HG03135 (cell line): ENCODE results near the gene DNAJC1.
"Not testable (repeated sequence)": the region's sequence is repeated elsewhere in the genome, so short reads cannot be mapped to it uniquely, and the experiment has no call there.

Experiments used
- ATAC-seq: cut with Tn5 transposase; IDR thresholded peaks from one replicate; pipeline ENCODE4 v1.9.1; 2021; ENCODE audit warnings: mild to moderate bottlenecking, moderate library complexity; ENCODE audit not compliant: unreplicated experiment

The DNAJC1 gene

GRCh38 chr10:21733710-21734109, 269.8 kb downstream of the DNAJC1 start:
- ATAC-seq = no peak

- ATAC-seq = peak; percentile 89
Observed at GRCh38 chr10:21732067-21732772, 271.3 kb downstream of the DNAJC1 start.

- ATAC-seq = no peak
Observed at GRCh38 chr10:21728618-21729017, 274.9 kb downstream of the DNAJC1 start.

- no peak for ATAC-seq
Observed at GRCh38 chr10:21727452-21728168, 275.9 kb downstream of the DNAJC1 start.

GRCh38 chr10:21726601-21727225, 276.8 kb downstream of the DNAJC1 start:
- ATAC-seq = no peak

- peak; percentile 90 for ATAC-seq
Observed at GRCh38 chr10:21724687-21725367, 278.7 kb downstream of the DNAJC1 start.

GRCh38 chr10:21724020-21724589, 279.4 kb downstream of the DNAJC1 start:
- ATAC-seq = no peak

- ATAC-seq = no peak
Observed at GRCh38 chr10:21722209-21722608, 281.3 kb downstream of the DNAJC1 start.

GRCh38 chr10:21721000-21721665, 282.4 kb downstream of the DNAJC1 start:
- no peak for ATAC-seq

- no peak for ATAC-seq
Observed at GRCh38 chr10:21720090-21720489, 283.4 kb downstream of the DNAJC1 start.

GRCh38 chr10:21719502-21719901, 284.0 kb downstream of the DNAJC1 start:
- ATAC-seq = no peak

- not testable (repeated sequence) for ATAC-seq
Observed at GRCh38 chr10:21717437-21718054, 286.0 kb downstream of the DNAJC1 start.

GRCh38 chr10:21715531-21716195, 287.9 kb downstream of the DNAJC1 start:
- no peak for ATAC-seq

- no peak for ATAC-seq
Observed at GRCh38 chr10:21712975-21713374, 290.6 kb downstream of the DNAJC1 start.

GRCh38 chr10:21707498-21707897, 296.0 kb downstream of the DNAJC1 start:
- ATAC-seq = no peak
